ENCODE measurements around the gene LACTB.
A peak's percentile ranks its signal among the peaks of the same experiment; 100 is the strongest.

The LACTB gene

GRCh38 chr15:63090472-63090871 is 31.2 kb upstream of the LACTB start:
- Histone ChIP-seq H3K4me3 (ENCODE audit: low read depth, low read length) (no peak overlapping the region), H3K4me1 (ENCODE audit: control insufficient read depth, insufficient read depth, low read length) (no peaks in the 10 kb centered on the region), H3K36me3 (ENCODE audit: control insufficient read depth in 2 of 2, insufficient read depth in 1 of 2, low read length in 2 of 2) (no peaks in the 10 kb centered on the region), H3K27ac (ENCODE audit: extremely low read depth, low read depth, low read length) (no peak overlapping the region), H3K9me3 (ENCODE audit: control insufficient read depth, insufficient read depth, low read depth, low read length) (no peaks in the 10 kb centered on the region)
- POLR2A ChIA-PET: no interaction called here
- CTCF ChIA-PET: interaction anchor here (0.7 to 2.0 kb wide), 3 partner anchors 23 to 243 kb away, joined by 3 to 11 read pairs (median 4); no protein-coding TSS in a partner anchor
- TF ChIP-seq ZNF585B (tag by site-specific recombination; IDR thresholded peaks at IDR 0.05) (no peak), GLIS1 (tag by site-specific recombination; IDR thresholded peaks at IDR 0.05) (0 out of 2 replicates have a peak, but pooled peaks have one; percentile 16), ZNF37A (tag by site-specific recombination; IDR thresholded peaks at IDR 0.05) (no peak), ZNF426 (tag by site-specific recombination; IDR thresholded peaks at IDR 0.05) (no peak), ZNF560 (tag by site-specific recombination; IDR thresholded peaks at IDR 0.05; ENCODE audit: borderline replicate concordance) (no peak), ZNF549 (tag by site-specific recombination; IDR thresholded peaks at IDR 0.05) (no peak), ZBTB8A (tag by site-specific recombination; IDR thresholded peaks at IDR 0.05) (no peak)

- ChIA-PET CTCF (interaction anchor here (0.7 kb wide), 1 partner anchor 243 kb away, joined by 3 read pairs; no protein-coding TSS in a partner anchor), POLR2A (no interaction called here)
- Histone ChIP-seq H3K4me3 (ENCODE audit: low read depth, low read length) (no peak overlapping the region), H3K36me3 (ENCODE audit: control insufficient read depth in 2 of 2, insufficient read depth in 1 of 2, low read length in 2 of 2) (no peaks in the 10 kb centered on the region), H3K4me1 (ENCODE audit: control insufficient read depth, insufficient read depth, low read length) (no peaks in the 10 kb centered on the region), H3K27ac (ENCODE audit: extremely low read depth, low read depth, low read length) (no peak overlapping the region), H3K9me3 (ENCODE audit: control insufficient read depth, insufficient read depth, low read depth, low read length) (no peaks in the 10 kb centered on the region)
- TF ChIP-seq ZNF585B (tag by site-specific recombination; IDR thresholded peaks at IDR 0.05) (no peak), ZNF350 (tag by site-specific recombination; IDR thresholded peaks at IDR 0.05) (no peak), ZBTB20 (tag by site-specific recombination; IDR thresholded peaks at IDR 0.05) (no peak), ZNF768 (tag by site-specific recombination; IDR thresholded peaks at IDR 0.05) (no peak), TSHZ1 (tag by site-specific recombination; IDR thresholded peaks at IDR 0.05; ENCODE audit: borderline replicate concordance) (no peak), ZNF707 (tag by site-specific recombination; IDR thresholded peaks at IDR 0.05) (no peak), KLF9 (tag by site-specific recombination; IDR thresholded peaks at IDR 0.05; ENCODE audit: low read depth) (no peak), ZNF670 (tag by site-specific recombination; IDR thresholded peaks at IDR 0.05; ENCODE audit: low read depth) (no peak), ZNF2 (tag by site-specific recombination; IDR thresholded peaks at IDR 0.05) (no peak), GLIS2 (tag by site-specific recombination; IDR thresholded peaks at IDR 0.05) (no peak), ZNF274 (IDR thresholded peaks at IDR 0.05; ENCODE audit: low read length) (no peak), ZNF274 (tag by site-specific recombination; IDR thresholded peaks at IDR 0.05; ENCODE audit: borderline replicate concordance) (no peak), ZNF664 (tag by site-specific recombination; IDR thresholded peaks at IDR 0.05) (no peak), ZNF18 (tag by site-specific recombination; IDR thresholded peaks at IDR 0.05) (no peak), IKZF3 (tag by site-specific recombination; IDR thresholded peaks at IDR 0.05) (no peak), PRDM2 (tag by site-specific recombination; IDR thresholded peaks at IDR 0.05; ENCODE audit: borderline replicate concordance) (no peak), SP2 (tag by site-specific recombination; IDR thresholded peaks at IDR 0.05) (no peak), ZNF677 (tag by site-specific recombination; IDR thresholded peaks at IDR 0.05) (no peak)
Measured at GRCh38 chr15:63090887-63091286, 30.8 kb upstream of the LACTB start.
